ENCODE data around the gene KCNH2.

- no peak for TF ChIP-seq POLR2A (IDR thresholded peaks at IDR 0.05; ENCODE audit: low read depth, low read length)
- TF ChIP-seq POLR2AphosphoS5 (IDR thresholded peaks at IDR 0.05; ENCODE audit: low read depth, low read length) = no peak
- no peak for TF ChIP-seq TAF1 (IDR thresholded peaks at IDR 0.05; ENCODE audit: low read depth, low read length)
These were observed 42.1 kb downstream of the KCNH2 start for GRCh38 chr7:150936018-150936417.
